Stomach (tissue), 9 donors: ENCODE measurements around the gene KCNAB2. TPM values are rescaled to one million over a fixed set of nuclear protein-coding genes. Genes with fewer than 3 reads are reported as not detected.

Source experiments
- DNase-seq, 2 donors: peaks; one replicate each; pipeline versions ENCODE4 v3.0.0 to v3.0.0-alpha.2; 2013 to 2019
- H3K27ac ChIP-seq, 5 donors: fragments of 200-600 bp in 4 of 5; sonication (generic) in 4 of 5; one replicate each; pipeline ENCODE4 v1.5.1; 2013 to 2019; ENCODE audit warnings: mild to moderate bottlenecking in 1 of 5, moderate library complexity in 1 of 5
- H3K27me3 ChIP-seq, 3 donors: fragments of 200-600 bp; sonication (generic); one replicate each; pipeline ENCODE4 v1.5.1; 2017 to 2019; ENCODE audit warnings: mixed run types in 1 of 3
- H3K36me3 ChIP-seq, 4 donors: fragments of 200-600 bp; sonication (generic); 1 replicate in 3 of 4; 2 replicates in 1 of 4; pipeline ENCODE4 v1.5.1; 2016 to 2019
- H3K4me1 ChIP-seq, 4 donors: fragments of 200-600 bp; sonication (generic); one replicate each; pipeline ENCODE4 v1.5.1; 2016 to 2019
- H3K4me3 ChIP-seq, 4 donors: fragments of 200-600 bp; sonication (generic) in 3 of 4; one replicate each; pipeline ENCODE4 v1.5.1; 2016 to 2019; ENCODE audit warnings: mild to moderate bottlenecking in 1 of 4
- H3K9me3 ChIP-seq, 4 donors: fragments of 200-600 bp; sonication (generic); one replicate each; pipeline ENCODE4 v1.5.1; 2016 to 2019
- EP300 ChIP-seq: sonication (generic); formaldehyde crosslinking; IDR thresholded peaks from one replicate; pipeline ENCODE4 v1.6.1; 2017; ENCODE audit warnings: antibody characterized with exemption
- POLR2A ChIP-seq, 4 donors: fragments of 450-650 bp; IDR thresholded peaks; one replicate each; pipeline ENCODE4 v1.6.1; 2016; ENCODE audit warnings: antibody characterized with exemption in 4 of 4, control low read depth in 2 of 4, mild to moderate bottlenecking in 1 of 4, moderate library complexity in 1 of 4
- POLR2AphosphoS5 ChIP-seq, 3 donors: sonication (generic); formaldehyde crosslinking; IDR thresholded peaks; one replicate each; pipeline ENCODE4 v1.6.1; 2016; ENCODE audit warnings: antibody characterized with exemption in 3 of 3
- WGBS, 5 donors: extraction: QIAGEN DNeasy Blood & Tissue Kit in 3 of 5; methylation state at CpG; one replicate each; pipeline versions ENCODE4 v1.1.5 to v1.1.7; 2013 to 2018; 5-methylcytosine and 5-hydroxymethylcytosine counted together
- intact Hi-C: fragments of 100-400 bp; cut with DNase I; formaldehyde crosslinking; loops from one replicate; pipeline ENCODE4 v1.15.1; 2023; ENCODE audit warnings: low total_unique reads
- polyA plus RNA-seq, 3 donors: library from polyadenylated mRNA; stranded (reverse); fragments of 200-250 nt; gene quantifications; one replicate each; pipeline ENCODE4 v1.2.3, GENCODE V29; 2013
- total RNA-seq, 5 donors: library from RNA; depleted of rRNA; stranded (reverse); fragments of >200 nt; gene quantifications; one replicate each; pipeline versions ENCODE4 v1.1.0 to v1.2.3, GENCODE V29; 2014 to 2016
- TF ChIP-seq, protein P1 (sequence below), 7 experiments: fragments of 450-650 bp in 4 of 7; fragments of 200-600 bp in 3 of 7; sonication (generic) in 3 of 7; IDR thresholded peaks; one replicate each; pipeline ENCODE4 v1.5.1; 2016 to 2019; ENCODE audit warnings: antibody characterized with exemption in 7 of 7, control low read depth in 2 of 7, mild to moderate bottlenecking in 1 of 7
- donor health status: healthy with polysubstance abuse.
- donor health status: Bipolar disorder and iron deficiency.
- donor health status: healthy.

Gene KCNAB2
- total and polyA plus RNA-seq, 8 donors, result 0.29 to 39.1 (median 3.3) TPM

DNA sequence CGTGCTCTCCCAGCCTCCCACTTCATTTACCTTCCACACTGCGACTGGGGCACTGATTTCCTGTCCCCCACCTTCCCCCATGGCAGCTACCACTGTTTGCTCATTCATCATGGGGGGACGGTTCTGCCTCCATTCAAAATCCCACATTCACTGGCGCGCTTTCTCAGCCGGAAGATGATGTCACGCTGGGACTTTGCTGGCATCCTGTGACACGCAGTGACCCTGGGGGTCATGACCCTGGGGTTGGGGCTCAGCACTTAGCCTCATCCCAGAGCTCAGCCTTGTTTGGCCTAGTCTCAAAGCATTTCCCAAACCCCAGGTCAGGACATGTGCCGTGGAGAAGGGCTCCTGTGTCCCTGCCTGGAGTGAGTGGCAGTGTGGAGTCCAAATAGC is 582 bp upstream of the KCNAB2 start:
- 67 to 75% (median 72%) methylated on average over 9 of the region's 9 CpGs for WGBS, 5 donors
- TF ChIP-seq POLR2AphosphoS5 (IDR thresholded peaks at IDR 0.05) (no peak), POLR2A (IDR thresholded peaks at IDR 0.05) (no peak)
- TF ChIP-seq, protein P1, sequence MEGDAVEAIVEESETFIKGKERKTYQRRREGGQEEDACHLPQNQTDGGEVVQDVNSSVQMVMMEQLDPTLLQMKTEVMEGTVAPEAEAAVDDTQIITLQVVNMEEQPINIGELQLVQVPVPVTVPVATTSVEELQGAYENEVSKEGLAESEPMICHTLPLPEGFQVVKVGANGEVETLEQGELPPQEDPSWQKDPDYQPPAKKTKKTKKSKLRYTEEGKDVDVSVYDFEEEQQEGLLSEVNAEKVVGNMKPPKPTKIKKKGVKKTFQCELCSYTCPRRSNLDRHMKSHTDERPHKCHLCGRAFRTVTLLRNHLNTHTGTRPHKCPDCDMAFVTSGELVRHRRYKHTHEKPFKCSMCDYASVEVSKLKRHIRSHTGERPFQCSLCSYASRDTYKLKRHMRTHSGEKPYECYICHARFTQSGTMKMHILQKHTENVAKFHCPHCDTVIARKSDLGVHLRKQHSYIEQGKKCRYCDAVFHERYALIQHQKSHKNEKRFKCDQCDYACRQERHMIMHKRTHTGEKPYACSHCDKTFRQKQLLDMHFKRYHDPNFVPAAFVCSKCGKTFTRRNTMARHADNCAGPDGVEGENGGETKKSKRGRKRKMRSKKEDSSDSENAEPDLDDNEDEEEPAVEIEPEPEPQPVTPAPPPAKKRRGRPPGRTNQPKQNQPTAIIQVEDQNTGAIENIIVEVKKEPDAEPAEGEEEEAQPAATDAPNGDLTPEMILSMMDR (IDR thresholded peaks at IDR 0.05), result no peak
- Histone ChIP-seq H3K4me3 (no peak overlapping the region), H3K27me3 (peaks cover 0 to 8% (median 0%) of the 10 kb centered on the region in 3 donors), H3K9me3 (no peaks in the 10 kb centered on the region), H3K4me1 (no peaks in the 10 kb centered on the region), H3K27ac (no peak overlapping the region), H3K36me3 (peaks cover 0 to 42% (median 5%) of the 10 kb centered on the region in 4 donors)
- no peak for DNase-seq
- intact Hi-C loops, result no loop called here

DNA sequence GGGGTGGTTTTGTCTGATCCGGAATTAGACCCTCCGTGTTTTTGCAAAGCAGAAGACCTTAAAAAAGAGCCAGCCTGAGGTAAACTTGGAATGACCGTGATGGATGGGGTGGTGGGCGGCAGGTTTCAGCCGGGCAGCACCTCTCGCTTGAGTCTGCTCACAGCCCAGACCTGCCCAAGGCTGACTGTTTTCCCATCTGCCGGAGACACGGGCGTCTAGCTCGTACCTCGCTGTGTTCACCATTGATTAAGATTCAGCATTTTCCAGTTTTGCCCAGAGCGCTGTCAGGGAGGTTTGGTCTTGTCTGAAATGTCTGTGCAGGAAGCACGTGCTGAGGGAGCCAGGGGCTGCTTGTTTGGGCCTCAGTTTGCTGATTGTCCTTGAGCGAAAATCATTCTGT is 591 bp downstream of the KCNAB2 start:
- no peak for TF ChIP-seq EP300
- no peak for TF ChIP-seq POLR2A (IDR thresholded peaks at IDR 0.05)
- TF ChIP-seq POLR2AphosphoS5 (IDR thresholded peaks at IDR 0.05), result no peak
- TF ChIP-seq, protein P1 (IDR thresholded peaks at IDR 0.05), result no peak

DNA sequence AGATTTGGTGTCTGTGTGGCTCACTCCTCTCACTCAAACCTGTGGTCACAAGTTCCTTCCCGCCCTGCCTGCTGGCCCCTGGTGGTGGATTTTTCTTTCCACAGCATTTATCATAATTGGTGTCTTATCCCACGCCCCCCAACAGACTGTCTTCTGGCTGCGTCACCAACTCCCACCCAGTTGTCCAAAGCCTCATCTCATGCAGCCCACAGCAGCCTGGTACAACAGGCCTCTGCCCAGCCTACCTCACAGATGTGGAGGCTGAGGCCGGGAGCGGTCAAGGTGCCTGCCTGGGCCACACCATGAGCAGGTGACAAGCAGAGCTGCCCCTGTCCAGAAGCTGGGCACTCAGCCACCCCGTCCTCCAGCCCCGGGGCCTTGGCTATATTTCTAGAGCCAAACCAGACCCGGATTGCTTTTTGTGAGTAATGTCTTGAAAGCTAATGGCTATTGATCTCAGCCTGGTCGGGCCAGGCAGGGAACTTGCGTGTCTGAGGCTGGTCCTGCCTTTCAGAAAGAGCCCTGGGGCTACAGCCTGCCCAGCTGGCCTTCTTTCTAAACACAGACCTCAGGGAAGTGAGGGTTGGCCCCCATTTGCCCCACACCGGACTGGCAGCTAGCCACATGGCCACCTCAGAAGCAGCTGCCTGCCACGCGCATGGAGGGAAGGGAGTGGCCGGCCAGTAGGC is 2.6 kb downstream of the KCNAB2 start:
- WGBS, 5 donors, result 79 to 89% (median 83%) methylated on average over 10 to 14 of the region's 14 CpGs
- Histone ChIP-seq H3K36me3 (peaks cover 0 to 20% (median 4%) of the 10 kb centered on the region in 4 donors), H3K27ac (no peak overlapping the region), H3K4me3 (no peak overlapping the region), H3K9me3 (no peaks in the 10 kb centered on the region), H3K4me1 (peaks cover 0 to 6% (median 0%) of the 10 kb centered on the region in 4 donors), H3K27me3 (peaks cover 0 to 8% (median 0%) of the 10 kb centered on the region in 3 donors)
- no peak for DNase-seq
- intact Hi-C loops, result no loop called here
- TF ChIP-seq, protein P1 (IDR thresholded peaks at IDR 0.05), result no peak
- no peak for TF ChIP-seq POLR2AphosphoS5 (IDR thresholded peaks at IDR 0.05)
- no peak for TF ChIP-seq POLR2A (IDR thresholded peaks at IDR 0.05)
- no peak for TF ChIP-seq EP300

More for the DNA sequence above, 591 bp downstream of the KCNAB2 start:
- no peaks in the 10 kb centered on the region for H3K9me3 ChIP-seq
- H3K27ac ChIP-seq, result no peak overlapping the region
- intact Hi-C loops, result no loop called here
- WGBS, 5 donors, result 57 to 68% (median 63%) methylated on average over 14 of the region's 14 CpGs
- H3K27me3 ChIP-seq, result peaks cover 0 to 8% (median 0%) of the 10 kb centered on the region in 3 donors
- H3K4me1 ChIP-seq, result no peaks in the 10 kb centered on the region
- H3K36me3 ChIP-seq, result peaks cover 0 to 31% (median 5%) of the 10 kb centered on the region in 4 donors
- DNase-seq, result no peak
- no peak overlapping the region for H3K4me3 ChIP-seq

GRCh38 chr1:6049419-6049818 is 3.7 kb downstream of the KCNAB2 start:
- H3K4me1 ChIP-seq, result peaks cover 0 to 6% (median 0%) of the 10 kb centered on the region in 4 donors
- intact Hi-C loops, result no loop called here
- no peaks in the 10 kb centered on the region for H3K9me3 ChIP-seq
- WGBS, 5 donors, result 70 to 78% (median 73%) methylated on average over 5 to 6 of the region's 6 CpGs
- no peak overlapping the region for H3K27ac ChIP-seq
- peaks cover 0 to 16% (median 0%) of the 10 kb centered on the region in 4 donors for H3K36me3 ChIP-seq
- H3K4me3 ChIP-seq, result no peak overlapping the region
- no peak for TF ChIP-seq POLR2AphosphoS5 (IDR thresholded peaks at IDR 0.05)
- no peak for TF ChIP-seq EP300
- TF ChIP-seq, protein P1 (IDR thresholded peaks at IDR 0.05), result no peak
- no peak for TF ChIP-seq POLR2A (IDR thresholded peaks at IDR 0.05)
- peaks cover 0 to 8% (median 0%) of the 10 kb centered on the region in 3 donors for H3K27me3 ChIP-seq
- DNase-seq, result no peak
